NOMO-1 (cell line): ENCODE results near the gene GDPD4.
A peak's percentile ranks its signal among the peaks of the same experiment; 100 is the strongest.

ENCODE experiments used
- DNase-seq, 2 experiments: peaks; one replicate each; lab custom pipeline; 2025; ENCODE audit not compliant: unreplicated experiment in 2 of 2; lab: John Stamatoyannopoulos, UW

Gene GDPD4

DNA sequence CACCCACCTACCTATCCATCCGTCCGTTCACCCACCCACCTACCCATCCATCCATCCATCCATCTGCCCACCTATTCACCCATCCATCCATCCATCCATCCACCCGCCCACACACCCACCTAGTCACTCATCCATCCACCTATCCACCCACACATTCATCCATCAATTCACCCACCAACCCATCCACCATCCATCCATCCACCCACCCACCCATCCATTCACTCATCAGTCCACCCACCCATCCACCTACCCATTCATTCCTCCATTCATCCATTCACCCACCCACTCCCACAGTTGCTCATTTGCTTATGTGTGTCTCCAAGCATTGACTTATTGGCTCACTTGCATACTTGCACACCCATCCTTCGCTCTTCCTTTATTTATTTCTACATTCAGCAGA, 123.3 kb downstream of the GDPD4 start:
- no peak for DNase-seq

DNA sequence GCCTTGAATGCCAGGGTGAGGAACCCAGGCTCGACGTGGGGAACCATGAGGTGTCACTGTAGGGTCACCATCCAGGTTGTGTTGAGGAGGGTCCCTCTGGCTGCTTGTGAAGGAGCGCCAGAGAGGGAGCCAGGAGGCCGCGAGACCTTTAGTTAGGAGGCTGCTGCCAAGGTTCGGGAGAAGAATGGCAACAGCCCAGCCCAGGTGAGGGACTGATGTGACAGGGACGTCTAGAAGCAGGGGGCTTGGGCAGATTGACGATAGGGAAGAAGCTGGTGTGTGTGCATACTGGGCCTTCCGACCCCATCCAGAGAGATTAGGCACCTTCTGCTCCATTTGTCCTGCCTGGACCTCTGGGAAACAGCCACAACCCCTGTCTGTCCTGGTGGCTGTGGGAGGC, 124.5 kb downstream of the GDPD4 start:
- no peak for DNase-seq

DNA sequence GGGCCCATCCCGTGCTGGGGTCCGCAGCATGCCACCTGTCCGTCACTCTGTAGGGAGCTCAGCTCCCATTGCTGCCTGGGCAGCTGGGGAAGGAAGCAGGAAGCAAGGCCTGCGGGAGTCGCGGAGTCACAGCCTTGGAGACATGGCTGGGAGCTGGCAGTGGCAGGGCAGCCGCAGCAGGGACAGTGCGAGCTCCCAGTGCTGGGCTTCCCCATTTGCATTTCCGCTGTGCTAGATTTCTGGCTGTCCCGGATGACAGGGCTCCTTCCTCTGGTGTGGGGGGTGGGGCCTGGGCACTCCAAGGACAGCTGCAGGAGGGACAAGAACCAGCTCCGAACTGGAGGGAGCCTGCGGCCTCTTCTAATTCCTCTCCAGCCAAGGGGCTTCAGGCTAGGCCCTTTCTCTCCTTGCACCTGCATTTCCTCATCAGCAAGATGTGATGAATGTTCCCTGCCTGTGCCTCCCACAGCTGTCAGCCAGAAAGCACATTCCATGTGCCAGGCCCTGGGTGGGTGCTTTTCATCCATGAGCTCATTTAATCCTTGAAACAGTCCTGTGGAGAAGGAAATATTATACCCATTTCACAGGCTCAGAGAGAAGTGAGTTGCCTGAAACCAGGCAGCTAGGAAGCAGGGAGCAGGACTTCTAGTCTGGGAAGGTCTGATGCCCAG, 125.5 kb downstream of the GDPD4 start:
- peak; percentile 6 to 9 for DNase-seq

DNA sequence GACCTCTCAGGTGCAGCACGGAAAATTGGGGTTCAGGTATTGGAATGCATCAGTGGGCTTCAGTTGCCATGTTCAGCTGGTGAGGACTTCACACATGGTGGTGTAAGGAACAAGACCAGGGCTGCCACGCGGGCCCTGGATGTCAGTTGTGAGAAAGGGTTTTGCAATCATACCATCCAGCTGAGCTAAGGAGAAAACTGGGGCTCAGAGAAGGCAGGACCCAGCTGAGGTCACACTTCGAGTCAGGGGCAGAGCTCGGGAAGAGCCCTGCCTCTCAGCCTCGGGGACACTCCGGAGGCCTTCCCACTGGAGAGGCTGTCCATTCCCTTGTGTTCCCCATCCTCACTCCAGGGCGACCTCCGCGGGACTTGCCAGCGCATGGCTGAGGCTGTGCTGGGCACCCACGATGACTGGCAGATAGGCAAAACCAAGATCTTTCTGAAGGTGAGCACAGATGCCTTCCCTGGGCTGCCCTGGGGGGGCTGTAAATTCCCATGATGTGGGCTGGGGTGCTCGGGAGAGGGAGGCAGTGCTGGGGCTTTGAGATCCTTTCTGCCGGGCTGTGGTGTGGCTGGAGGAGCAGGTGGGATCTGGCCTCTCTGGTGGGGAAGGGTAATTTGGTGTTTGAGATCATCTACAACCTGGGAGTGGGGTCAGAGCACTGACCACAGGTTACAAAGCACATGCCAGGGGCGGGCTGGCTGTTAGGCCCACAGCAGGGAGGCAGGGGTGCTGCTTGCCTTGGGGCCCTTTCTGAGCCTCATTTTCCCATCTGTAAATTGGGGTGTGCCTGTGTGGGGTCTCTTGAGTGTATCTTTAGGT, 126.3 kb downstream of the GDPD4 start:
- no peak for DNase-seq

DNA sequence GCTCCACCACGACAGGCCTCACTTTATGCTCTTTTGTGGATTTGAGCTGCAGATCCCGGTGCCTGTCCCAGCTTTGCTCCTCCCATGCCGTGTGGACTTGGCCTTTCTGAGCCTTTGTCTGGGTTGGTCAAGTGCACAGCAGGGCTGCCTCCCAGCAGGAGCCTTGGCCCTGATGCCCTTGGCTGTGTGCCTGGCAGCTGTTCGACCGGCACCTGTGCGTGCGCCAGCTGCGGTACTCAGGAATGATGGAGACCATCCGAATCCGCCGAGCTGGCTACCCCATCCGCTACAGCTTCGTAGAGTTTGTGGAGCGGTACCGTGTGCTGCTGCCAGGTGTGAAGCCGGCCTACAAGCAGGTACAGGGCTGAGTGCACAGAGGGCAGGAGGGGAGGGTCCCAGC, 126.9 kb downstream of the GDPD4 start:
- no peak for DNase-seq

DNA sequence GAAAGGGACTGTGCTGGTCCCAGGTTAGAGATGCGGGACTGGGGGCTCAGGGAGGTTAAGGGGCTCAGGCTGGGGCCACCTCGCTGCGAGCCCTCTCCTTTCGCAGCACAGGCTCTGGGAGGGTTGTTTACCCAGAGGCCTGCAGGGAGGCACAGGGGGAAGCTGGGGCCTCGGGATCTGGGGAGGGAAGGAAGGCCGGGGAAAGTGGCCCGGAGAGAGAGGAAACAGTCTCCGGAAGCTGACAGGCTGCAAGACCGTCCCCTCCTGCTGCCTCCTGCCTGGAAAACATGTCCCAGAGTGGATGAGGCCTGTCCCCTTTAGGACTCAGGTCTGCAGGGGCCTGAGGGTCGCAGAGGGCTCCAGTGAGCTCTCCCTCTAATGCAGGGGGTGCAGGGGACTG, 128.0 kb downstream of the GDPD4 start:
- DNase-seq, result no peak

DNA sequence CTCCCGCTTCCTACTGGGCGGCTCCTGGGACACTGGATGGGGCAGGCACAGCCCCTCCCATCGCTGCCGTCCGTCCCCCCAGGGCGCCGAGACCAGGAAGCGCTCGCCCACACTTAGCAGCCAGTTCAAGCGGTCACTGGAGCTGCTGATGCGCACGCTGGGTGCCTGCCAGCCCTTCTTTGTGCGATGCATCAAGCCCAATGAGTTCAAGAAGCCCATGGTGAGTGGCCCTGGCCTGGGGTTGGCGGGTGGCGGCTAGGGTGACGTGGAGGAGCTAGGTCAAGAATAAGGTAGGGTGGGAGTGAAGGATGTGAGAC, 128.9 kb downstream of the GDPD4 start:
- DNase-seq, result no peak

DNA sequence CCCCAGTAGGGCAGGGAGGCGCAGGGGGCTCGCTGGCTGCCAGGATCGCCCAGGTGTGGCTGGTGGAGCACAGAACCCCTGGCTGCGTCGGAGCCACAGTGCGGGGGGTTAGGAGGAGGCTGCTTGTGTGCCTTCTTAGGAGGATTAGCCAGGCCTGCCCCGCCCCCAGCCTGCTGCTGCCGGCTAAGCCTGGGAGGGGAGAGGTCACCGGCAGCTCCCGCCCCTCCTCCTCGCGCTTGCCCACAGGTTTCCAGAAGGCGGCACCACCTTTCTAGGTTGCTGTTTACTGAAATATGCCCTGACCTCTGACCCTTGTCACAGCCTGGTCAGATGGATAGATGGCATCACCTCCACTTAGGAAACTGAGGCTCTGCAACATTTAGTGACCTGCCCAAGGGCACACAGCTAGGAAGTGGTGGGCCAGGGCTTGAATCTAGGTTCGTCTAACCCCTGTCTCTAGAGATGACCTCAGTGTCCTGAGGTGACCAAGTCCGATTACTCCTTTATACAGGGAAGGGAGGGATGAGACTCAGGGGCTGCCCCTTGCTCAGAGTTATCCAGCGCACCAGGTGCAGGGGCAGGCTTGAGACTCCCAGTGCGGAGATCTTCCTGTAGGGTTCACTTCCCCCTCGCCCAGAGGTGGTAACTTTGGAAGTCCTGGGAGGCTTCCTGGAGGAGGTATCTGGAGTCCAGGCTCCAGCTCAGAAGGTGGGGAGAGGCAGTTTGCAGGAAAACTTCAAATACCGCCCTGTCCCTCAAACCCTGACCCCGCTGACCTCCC, 129.4 kb downstream of the GDPD4 start:
- DNase-seq, result no peak

DNA sequence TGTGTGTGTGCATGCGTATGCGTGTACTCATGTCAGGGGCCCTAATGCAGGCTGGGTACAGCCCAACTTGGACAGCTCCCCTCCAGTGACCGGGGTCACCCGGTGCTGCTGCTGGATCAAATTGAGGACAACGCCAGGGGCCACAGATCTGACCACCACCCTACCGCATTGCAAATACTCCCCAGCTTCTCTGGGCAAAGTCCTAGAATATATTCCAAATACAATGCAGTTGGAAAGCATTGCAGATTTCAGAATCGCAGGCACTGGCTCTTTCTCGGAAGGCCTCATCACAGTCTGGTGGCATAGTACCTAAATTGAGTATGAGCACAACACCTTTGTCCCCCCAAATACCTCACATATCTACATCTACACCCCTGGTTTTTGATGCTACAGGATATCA, 130.2 kb downstream of the GDPD4 start:
- no peak for DNase-seq

DNA sequence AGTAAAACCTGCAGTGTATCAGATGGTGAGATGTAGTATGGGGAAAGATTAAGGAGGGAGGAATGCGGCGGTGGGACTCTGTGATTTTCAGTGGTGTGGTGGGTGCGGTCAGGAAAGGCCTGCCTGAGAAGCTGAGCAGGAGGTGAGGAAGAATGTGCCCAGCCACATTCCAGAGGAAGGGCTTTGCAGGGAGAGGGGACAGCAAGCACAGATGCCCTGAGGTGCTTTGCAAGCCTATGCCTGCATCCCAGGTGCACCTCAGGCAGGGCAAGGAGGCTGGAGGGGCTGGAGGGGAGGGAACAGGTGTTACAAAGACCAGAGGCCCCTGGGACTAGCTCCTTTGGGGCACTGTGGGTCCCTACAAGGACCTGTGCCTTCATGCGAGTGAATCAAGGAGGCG, 131.4 kb downstream of the GDPD4 start:
- no peak for DNase-seq

DNA sequence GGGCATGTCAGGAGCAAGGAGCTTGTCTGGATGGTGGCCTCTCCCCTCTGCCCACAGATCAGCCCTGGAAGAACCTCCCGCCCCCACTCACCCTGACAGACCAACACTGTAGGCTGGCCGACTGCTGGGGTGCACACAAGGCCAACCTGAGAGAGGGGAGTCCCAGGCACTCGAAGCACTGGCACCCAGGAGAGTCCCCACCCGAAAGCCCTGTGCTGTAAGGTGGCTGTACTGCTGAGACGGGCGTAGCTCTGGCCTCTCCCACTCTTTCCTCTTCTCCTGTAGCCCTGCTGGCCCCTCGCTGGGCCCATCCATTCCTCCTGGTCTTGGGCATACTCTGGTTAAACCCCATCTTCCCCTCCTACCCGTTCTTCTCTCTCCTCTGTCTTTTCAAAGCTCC, 133.7 kb downstream of the GDPD4 start:
- DNase-seq, result no peak

DNA sequence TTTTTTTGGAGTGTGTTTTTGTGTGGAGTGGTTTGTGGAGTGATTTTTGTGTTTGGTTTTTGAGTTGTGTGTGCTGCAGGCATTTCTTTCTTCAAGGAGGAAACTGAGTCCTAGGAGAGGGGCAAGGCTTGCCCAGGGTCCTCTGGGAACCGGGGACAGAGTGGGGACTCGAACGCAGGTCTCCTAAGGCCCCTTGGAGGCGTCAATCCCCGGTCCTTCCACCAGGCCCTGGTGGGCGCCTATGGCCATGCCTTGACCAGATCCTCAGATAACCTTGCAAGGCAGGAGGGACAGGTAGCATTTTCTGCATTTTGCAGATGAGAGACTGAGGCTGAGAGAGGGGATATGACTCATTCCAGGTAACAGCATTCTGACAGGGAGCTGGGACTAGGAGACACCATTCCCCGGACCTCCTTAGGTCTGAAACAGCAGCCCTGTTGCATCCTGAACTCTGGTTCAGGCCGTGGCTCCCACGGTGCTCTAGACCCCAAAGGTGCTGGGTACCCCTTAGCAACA, 134.3 kb downstream of the GDPD4 start:
- DNase-seq, result no peak
